Endothelial cell (in vitro differentiated cells): Measurements from ENCODE around the gene MMP17. TPM values are rescaled to one million over a fixed set of nuclear protein-coding genes. Genes with fewer than 3 reads are reported as not detected.
A peak's percentile ranks its signal among the peaks of the same experiment; 100 is the strongest.

Experiments used
- DNase-seq: peaks from one replicate; pipeline ENCODE4 v3.0.0; 2021; ENCODE audit warnings: low spot score
- H3K27ac Mint-ChIP-seq: one replicate; pipeline ENCODE4 v1.8.0; 2021; ENCODE audit warnings: mixed read lengths, inconsistent platforms; ENCODE audit not compliant: unreplicated experiment
- H3K27me3 Mint-ChIP-seq: one replicate; pipeline ENCODE4 v1.8.0; 2021; ENCODE audit warnings: mild to moderate bottlenecking, moderate library complexity, mixed read lengths, inconsistent platforms; ENCODE audit not compliant: unreplicated experiment
- H3K36me3 Mint-ChIP-seq: one replicate; pipeline ENCODE4 v1.8.0; 2021; ENCODE audit warnings: mild to moderate bottlenecking, low read depth, mixed read lengths, inconsistent platforms; ENCODE audit not compliant: unreplicated experiment
- H3K4me1 Mint-ChIP-seq: one replicate; pipeline ENCODE4 v1.8.0; 2021; ENCODE audit warnings: mild to moderate bottlenecking, mixed read lengths, inconsistent platforms; ENCODE audit not compliant: unreplicated experiment
- H3K4me3 Mint-ChIP-seq: one replicate; pipeline ENCODE4 v1.8.0; 2021; ENCODE audit warnings: mild to moderate bottlenecking, mixed read lengths, inconsistent platforms; ENCODE audit not compliant: unreplicated experiment
- H3K9me3 Mint-ChIP-seq: one replicate; pipeline ENCODE4 v1.8.0; 2021; ENCODE audit warnings: mixed read lengths, inconsistent platforms; ENCODE audit not compliant: unreplicated experiment
- total RNA-seq: library from RNA; stranded (reverse); fragmentation: NEBNext Ultra II Directional; extraction: Animal tissue kit (Norgen Biotek cat#: 25700); gene quantifications from one replicate; pipeline ENCODE4 v1.2.1, GENCODE V29; 2021; ENCODE audit not compliant: unreplicated experiment
- TF ChIP-seq, protein P1 (sequence below): fragments of 200-600 bp; sonication (generic); IDR thresholded peaks from one replicate; pipeline ENCODE4 v1.5.0; 2021; ENCODE audit warnings: antibody characterized with exemption; ENCODE audit not compliant: unreplicated experiment

Gene MMP17
- total RNA-seq, 1 donor from 2014 or later, result 6.3 TPM

DNA sequence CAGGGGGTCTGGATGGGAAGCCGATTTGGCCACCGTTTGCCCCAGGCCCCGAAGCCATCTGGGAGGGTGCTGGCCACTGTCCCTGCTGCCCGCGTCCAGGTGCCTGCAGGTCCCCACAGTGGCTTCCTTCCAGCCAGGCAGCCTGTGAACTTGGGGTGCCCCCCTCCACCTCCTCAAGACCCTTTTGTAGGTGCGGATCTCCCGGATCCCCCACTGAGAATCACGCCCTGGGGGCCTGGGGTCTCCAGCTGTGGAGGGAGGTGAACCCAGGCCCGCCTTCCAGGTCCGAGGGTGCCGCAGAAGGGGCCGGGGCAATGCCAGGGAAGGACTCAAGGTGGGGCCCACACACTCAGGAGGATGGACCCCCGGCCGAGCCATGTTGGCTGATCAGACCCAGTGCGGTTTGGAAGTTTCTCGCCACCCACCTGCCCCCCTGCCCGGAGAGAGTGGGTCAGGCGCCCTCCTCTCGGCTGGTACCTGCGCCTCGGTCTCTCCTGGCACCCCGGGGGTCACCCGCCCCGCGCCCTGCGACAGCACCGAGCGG lies 1.7 kb downstream of the MMP17 start:
- Mint-ChIP-seq H3K27me3 (peaks cover 10% of the 10 kb centered on the region), H3K4me3 (no peak overlapping the region), H3K9me3 (no peaks in the 10 kb centered on the region), H3K4me1 (no peaks in the 10 kb centered on the region), H3K27ac (no peak overlapping the region), H3K36me3 (peaks cover 4% of the 10 kb centered on the region)
- DNase-seq, result no peak
- TF ChIP-seq, protein P1, sequence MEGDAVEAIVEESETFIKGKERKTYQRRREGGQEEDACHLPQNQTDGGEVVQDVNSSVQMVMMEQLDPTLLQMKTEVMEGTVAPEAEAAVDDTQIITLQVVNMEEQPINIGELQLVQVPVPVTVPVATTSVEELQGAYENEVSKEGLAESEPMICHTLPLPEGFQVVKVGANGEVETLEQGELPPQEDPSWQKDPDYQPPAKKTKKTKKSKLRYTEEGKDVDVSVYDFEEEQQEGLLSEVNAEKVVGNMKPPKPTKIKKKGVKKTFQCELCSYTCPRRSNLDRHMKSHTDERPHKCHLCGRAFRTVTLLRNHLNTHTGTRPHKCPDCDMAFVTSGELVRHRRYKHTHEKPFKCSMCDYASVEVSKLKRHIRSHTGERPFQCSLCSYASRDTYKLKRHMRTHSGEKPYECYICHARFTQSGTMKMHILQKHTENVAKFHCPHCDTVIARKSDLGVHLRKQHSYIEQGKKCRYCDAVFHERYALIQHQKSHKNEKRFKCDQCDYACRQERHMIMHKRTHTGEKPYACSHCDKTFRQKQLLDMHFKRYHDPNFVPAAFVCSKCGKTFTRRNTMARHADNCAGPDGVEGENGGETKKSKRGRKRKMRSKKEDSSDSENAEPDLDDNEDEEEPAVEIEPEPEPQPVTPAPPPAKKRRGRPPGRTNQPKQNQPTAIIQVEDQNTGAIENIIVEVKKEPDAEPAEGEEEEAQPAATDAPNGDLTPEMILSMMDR, result no peak

DNA sequence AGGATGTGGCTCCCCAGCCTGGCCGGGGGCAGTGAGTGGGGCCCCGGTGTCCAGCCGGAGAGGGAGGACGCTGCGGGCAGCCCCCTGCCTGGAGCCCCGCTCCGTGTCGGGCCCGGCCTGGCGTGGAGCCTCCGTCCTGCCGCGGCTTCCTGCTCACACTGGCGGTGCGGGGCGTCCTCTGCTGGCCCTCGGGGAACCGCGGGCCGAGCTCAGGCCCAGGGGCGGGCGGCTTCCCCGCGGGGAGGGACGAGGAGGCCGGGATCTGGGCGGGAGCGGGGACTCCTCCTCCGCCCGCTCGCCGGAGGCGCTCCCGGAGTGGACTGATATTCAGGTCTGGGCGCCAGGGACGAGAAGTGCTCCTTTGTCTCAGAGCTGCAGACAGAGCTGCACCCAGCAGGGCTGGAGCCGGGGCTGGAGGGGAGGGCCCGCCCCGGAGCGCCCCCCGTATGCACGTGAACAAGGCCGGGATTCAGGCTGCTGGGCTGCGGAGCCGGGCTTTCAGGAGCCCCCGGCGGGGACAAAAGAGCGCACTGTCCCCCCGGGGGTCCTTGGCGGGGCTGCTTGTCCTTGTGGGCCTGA lies 2.2 kb downstream of the MMP17 start:
- no peak overlapping the region for H3K4me3 Mint-ChIP-seq

DNA sequence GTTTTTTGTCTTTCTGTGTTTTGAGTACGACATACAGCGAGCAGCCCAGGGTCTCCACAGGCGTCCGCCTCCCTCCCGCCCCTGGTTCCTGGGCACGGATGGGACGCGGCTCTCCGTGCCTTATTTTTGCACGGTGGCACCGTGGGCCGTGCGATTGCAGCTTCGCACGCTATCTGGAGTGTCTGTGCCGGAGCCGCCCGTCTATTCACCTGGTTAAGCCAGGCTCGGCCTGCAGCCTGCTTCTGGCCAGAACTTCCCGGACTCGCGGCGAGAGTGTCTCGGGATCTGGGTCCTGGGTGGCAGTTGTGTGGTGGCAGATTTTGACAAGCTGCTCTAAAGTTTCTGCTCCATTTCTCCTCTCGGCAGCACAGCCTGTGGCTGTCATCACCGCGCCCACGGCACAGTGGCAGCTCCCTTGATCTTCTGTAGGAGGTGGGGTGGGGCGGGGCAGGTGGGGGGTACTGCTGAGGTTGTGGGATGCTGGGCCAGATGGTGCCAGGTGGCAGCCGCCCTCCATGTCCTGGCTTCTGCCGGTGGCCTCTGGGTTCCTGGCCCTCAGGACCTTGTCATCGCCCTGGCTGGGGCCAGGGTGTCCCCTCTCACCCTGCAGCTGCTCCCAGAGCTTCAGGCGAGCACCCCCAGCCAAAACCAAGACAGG lies 2.9 kb downstream of the MMP17 start:
- no peak for DNase-seq
- H3K27me3 Mint-ChIP-seq, result peaks cover 10% of the 10 kb centered on the region
- TF ChIP-seq, protein P1, result no peak
- H3K27ac Mint-ChIP-seq, result no peak overlapping the region
- no peak overlapping the region for H3K4me3 Mint-ChIP-seq
- H3K9me3 Mint-ChIP-seq, result no peaks in the 10 kb centered on the region
- H3K36me3 Mint-ChIP-seq, result peaks cover 4% of the 10 kb centered on the region
- H3K4me1 Mint-ChIP-seq, result no peaks in the 10 kb centered on the region

More for the DNA sequence above, 2.2 kb downstream of the MMP17 start:
- Mint-ChIP-seq H3K27me3 (peaks cover 10% of the 10 kb centered on the region), H3K9me3 (no peaks in the 10 kb centered on the region), H3K4me1 (no peaks in the 10 kb centered on the region), H3K27ac (no peak overlapping the region), H3K36me3 (peaks cover 4% of the 10 kb centered on the region)
- TF ChIP-seq, protein P1, result no peak
- peak; percentile 83 for DNase-seq

DNA sequence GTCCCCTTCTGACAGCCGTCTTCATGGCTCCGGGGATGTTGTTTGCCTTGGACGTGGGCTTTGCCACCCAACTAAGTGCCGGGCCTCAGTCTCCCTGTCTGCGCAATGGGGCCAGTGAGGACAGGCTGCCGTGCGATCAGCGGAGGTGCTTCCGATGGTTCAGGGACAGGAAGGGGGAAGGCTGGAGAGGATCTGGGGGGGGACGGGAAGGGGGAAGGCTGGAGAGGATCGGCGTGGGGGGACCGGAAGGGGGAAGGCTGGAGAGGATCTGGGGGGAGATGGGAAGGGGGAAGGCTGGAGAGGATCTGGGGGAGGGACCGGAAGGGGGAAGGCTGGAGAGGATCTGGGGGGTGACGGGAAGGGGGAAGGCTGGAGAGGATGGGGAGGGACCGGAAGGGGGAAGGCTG lies 3.4 kb downstream of the MMP17 start:
- H3K9me3 Mint-ChIP-seq, result no peaks in the 10 kb centered on the region
- no peak for DNase-seq
- peaks cover 6% of the 10 kb centered on the region for H3K27me3 Mint-ChIP-seq
- H3K4me1 Mint-ChIP-seq, result no peaks in the 10 kb centered on the region
- no peak overlapping the region for H3K27ac Mint-ChIP-seq
- TF ChIP-seq, protein P1, result no peak
- peaks cover 4% of the 10 kb centered on the region for H3K36me3 Mint-ChIP-seq
- H3K4me3 Mint-ChIP-seq, result no peak overlapping the region
